Thyroid gland (tissue), 4 donors: Measurements from ENCODE around the gene KCNAB2. TPM values are rescaled to one million over a fixed set of nuclear protein-coding genes. Genes with fewer than 3 reads are reported as not detected.

ENCODE experiments used
- DNase-seq, 2 donors: peaks; one replicate each; pipeline ENCODE4 v3.0.0-alpha.2; 2019
- H3K27ac ChIP-seq, 3 donors: fragments of 200-600 bp; sonication (generic); 1 replicate in 2 of 3; 2 replicates in 1 of 3; pipeline ENCODE4 v1.5.1; 2016 to 2019; ENCODE audit warnings: mild to moderate bottlenecking in 1 of 3, moderate library complexity in 1 of 3
- H3K27me3 ChIP-seq: fragments of 200-600 bp; sonication (generic); one replicate; pipeline ENCODE4 v1.5.1; 2019
- H3K36me3 ChIP-seq, 2 donors: fragments of 200-600 bp; sonication (generic); one replicate each; pipeline ENCODE4 v1.5.1; 2016 to 2019
- H3K4me1 ChIP-seq, 2 donors: fragments of 200-600 bp; sonication (generic); one replicate each; pipeline ENCODE4 v1.5.1; 2017 to 2019
- H3K4me3 ChIP-seq, 3 donors: fragments of 200-600 bp; sonication (generic); replicated peaks in 1 of 3; 1 replicate in 2 of 3; 2 replicates in 1 of 3; pipeline ENCODE4 v1.5.1; 2016; ENCODE audit warnings: mild to moderate bottlenecking in 1 of 3
- H3K9me3 ChIP-seq: fragments of 200-600 bp; sonication (generic); one replicate; pipeline ENCODE4 v1.5.1; 2017
- POLR2A ChIP-seq, 2 donors: fragments of 450-650 bp; IDR thresholded peaks; one replicate each; pipeline ENCODE4 v1.6.1; 2017; ENCODE audit warnings: antibody characterized with exemption in 2 of 2, mild to moderate bottlenecking in 2 of 2, moderate library complexity in 1 of 2
- WGBS, 2 donors: methylation state at CpG; one replicate each; pipeline ENCODE4 v1.1.5; 2017; 5-methylcytosine and 5-hydroxymethylcytosine counted together
- intact Hi-C: fragments of 100-400 bp; cut with DNase I; formaldehyde crosslinking; loops from one replicate; pipeline ENCODE4 v1.15.1; 2023
- total RNA-seq, 4 donors: library from RNA; depleted of rRNA; stranded (reverse); fragments of >200 nt; gene quantifications; one replicate each; pipeline ENCODE4 v1.2.3, GENCODE V29; 2016
- TF ChIP-seq, protein P1 (sequence below), 6 experiments: fragments of 200-600 bp in 3 of 6; fragments of 450-650 bp in 3 of 6; sonication (generic) in 3 of 6; IDR thresholded peaks; one replicate each; pipeline ENCODE4 v1.5.1; 2016 to 2019; ENCODE audit warnings: antibody characterized with exemption in 6 of 6, mild to moderate bottlenecking in 2 of 6, inconsistent platforms in 1 of 6, moderate library complexity in 1 of 6

The KCNAB2 gene
- total RNA-seq, 4 donors from 2014 or later, result 3.1 to 7.3 (median 6.1) TPM

DNA sequence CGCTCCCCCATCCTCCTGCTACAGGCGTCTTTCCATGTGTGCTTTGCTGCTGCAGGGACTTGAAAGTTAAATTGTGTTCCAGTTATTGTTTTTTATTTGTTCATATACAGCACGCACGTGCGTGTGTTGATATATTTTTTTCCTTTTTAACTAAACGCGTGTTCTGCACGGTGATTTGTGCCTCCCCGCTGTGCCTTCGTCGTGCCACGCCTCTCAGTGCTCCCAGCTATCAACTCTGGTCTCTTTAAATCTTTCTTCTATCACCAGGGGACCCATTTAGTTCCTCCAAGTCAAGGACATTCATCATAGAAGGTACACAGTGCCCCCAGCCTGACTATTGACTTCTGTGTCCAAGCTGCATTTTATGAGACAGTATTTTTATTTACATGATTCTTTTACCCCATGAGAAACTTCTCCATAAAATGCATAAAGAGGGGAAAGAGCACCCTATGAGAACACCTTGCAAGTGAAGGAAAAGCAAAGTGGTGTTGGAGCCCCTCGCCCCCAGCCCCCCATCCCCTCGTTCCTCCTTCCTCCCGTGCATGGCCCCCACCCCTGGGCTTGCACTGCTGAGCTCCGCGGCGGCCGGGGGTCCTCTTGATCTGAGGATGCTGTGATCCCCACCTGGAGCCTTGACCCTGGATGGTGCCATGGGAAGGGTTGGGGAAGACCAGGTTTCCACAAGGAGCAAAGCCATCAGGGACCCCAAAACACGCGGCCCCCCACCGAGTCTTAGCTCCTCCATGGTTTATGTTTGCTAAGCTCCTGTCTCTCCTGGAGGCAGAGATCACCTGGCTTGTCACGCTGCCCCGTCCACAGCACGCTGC is 45.5 kb downstream of the KCNAB2 start:
- Histone ChIP-seq H3K9me3 (no peaks in the 10 kb centered on the region), H3K36me3 (no peaks in the 10 kb centered on the region), H3K4me1 (no peaks in the 10 kb centered on the region), H3K27me3 (no peaks in the 10 kb centered on the region), H3K27ac (no peak overlapping the region), H3K4me3 (no peak overlapping the region)
- intact Hi-C loops, result no loop called here
- no peak for DNase-seq
- 83% methylated on average over 25 of the region's 25 CpGs for WGBS, 2 donors
- TF ChIP-seq, protein P1, sequence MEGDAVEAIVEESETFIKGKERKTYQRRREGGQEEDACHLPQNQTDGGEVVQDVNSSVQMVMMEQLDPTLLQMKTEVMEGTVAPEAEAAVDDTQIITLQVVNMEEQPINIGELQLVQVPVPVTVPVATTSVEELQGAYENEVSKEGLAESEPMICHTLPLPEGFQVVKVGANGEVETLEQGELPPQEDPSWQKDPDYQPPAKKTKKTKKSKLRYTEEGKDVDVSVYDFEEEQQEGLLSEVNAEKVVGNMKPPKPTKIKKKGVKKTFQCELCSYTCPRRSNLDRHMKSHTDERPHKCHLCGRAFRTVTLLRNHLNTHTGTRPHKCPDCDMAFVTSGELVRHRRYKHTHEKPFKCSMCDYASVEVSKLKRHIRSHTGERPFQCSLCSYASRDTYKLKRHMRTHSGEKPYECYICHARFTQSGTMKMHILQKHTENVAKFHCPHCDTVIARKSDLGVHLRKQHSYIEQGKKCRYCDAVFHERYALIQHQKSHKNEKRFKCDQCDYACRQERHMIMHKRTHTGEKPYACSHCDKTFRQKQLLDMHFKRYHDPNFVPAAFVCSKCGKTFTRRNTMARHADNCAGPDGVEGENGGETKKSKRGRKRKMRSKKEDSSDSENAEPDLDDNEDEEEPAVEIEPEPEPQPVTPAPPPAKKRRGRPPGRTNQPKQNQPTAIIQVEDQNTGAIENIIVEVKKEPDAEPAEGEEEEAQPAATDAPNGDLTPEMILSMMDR (IDR thresholded peaks at IDR 0.05), result no peak
- TF ChIP-seq POLR2A (IDR thresholded peaks at IDR 0.05), result no peak

DNA sequence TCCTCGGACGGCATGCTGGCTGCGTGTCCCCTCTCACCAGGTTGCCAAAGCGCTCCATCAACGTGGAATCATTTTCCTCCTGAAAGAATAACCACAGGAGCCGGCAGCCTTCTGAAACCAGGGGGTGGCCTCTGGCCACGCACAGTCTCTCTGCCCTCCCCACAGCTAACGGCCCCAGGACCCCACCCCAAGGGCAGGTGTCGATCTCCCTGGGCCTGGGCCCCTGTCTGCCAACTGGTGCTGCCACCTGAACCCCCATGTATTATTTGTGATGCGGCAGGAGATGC is 46.1 kb downstream of the KCNAB2 start:
- Histone ChIP-seq H3K4me3 (no peak overlapping the region), H3K36me3 (no peaks in the 10 kb centered on the region), H3K27me3 (no peaks in the 10 kb centered on the region), H3K9me3 (no peaks in the 10 kb centered on the region), H3K27ac (no peak overlapping the region), H3K4me1 (no peaks in the 10 kb centered on the region)
- DNase-seq, result no peak
- TF ChIP-seq, protein P1 (IDR thresholded peaks at IDR 0.05), result no peak
- no peak for TF ChIP-seq POLR2A (IDR thresholded peaks at IDR 0.05)
- intact Hi-C loops, result no loop called here
- WGBS, 2 donors, result 77 to 80% methylated on average over 8 to 10 of the region's 10 CpGs

DNA sequence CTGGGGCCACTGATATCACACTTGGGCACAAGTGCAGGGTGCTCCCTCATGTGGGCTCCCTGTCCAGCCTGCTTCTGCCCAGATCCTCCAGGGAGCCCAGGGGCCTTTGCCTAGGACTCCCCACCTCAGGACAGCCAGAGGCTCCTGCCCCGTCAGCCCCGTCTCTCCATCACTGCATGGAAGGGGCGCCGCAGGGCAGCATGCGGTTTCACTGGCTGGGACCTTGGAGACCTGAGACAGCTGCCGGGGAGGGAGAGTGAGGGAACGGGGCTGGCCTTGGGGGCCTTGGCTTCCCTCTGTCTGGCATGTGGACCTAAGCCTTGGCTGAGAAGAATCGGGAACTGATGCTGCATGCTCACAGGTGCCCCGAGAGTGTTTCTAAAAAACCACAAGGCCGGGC is 46.5 kb downstream of the KCNAB2 start:
- H3K4me1 ChIP-seq, result no peaks in the 10 kb centered on the region
- H3K27me3 ChIP-seq, result no peaks in the 10 kb centered on the region
- no peak for DNase-seq
- no peak overlapping the region for H3K27ac ChIP-seq
- TF ChIP-seq, protein P1 (IDR thresholded peaks at IDR 0.05), result no peak
- TF ChIP-seq POLR2A (IDR thresholded peaks at IDR 0.05), result no peak
- intact Hi-C loops, result no loop called here
- WGBS, 2 donors, result 78% methylated on average over 3 of the region's 10 CpGs; no CpG with 5 or more reads in 1 of the 2 donors
- no peaks in the 10 kb centered on the region for H3K9me3 ChIP-seq
- no peak overlapping the region for H3K4me3 ChIP-seq
- H3K36me3 ChIP-seq, result no peaks in the 10 kb centered on the region

DNA sequence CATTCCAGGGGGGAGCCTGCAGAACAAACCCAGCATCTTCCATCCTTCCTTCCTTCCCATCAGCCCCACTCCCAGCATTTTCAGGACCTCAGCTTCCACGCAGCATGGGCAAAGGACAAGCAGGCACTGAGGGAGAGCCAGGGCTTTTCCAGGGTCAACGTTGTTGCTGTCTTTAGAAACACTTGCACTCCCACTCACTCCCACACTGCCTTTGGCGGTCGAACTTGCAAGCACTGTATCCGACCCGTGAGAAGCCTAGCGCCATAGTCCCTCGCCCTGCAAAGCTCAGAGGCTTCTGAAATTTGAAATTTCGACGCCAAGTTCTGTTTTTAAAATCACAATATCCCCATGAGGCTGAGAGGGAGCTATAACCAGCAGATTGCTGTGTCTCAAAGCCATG is 47.4 kb downstream of the KCNAB2 start:
- no peaks in the 10 kb centered on the region for H3K27me3 ChIP-seq
- H3K27ac ChIP-seq, result no peak overlapping the region
- 69 to 72% methylated on average over 10 of the region's 10 CpGs for WGBS, 2 donors
- no peak for TF ChIP-seq POLR2A (IDR thresholded peaks at IDR 0.05)
- TF ChIP-seq, protein P1 (IDR thresholded peaks at IDR 0.05), result no peak
- no peaks in the 10 kb centered on the region for H3K4me1 ChIP-seq
- no peak for DNase-seq
- H3K36me3 ChIP-seq, result no peaks in the 10 kb centered on the region
- intact Hi-C loops, result no loop called here
- no peaks in the 10 kb centered on the region for H3K9me3 ChIP-seq
- no peak overlapping the region for H3K4me3 ChIP-seq

DNA sequence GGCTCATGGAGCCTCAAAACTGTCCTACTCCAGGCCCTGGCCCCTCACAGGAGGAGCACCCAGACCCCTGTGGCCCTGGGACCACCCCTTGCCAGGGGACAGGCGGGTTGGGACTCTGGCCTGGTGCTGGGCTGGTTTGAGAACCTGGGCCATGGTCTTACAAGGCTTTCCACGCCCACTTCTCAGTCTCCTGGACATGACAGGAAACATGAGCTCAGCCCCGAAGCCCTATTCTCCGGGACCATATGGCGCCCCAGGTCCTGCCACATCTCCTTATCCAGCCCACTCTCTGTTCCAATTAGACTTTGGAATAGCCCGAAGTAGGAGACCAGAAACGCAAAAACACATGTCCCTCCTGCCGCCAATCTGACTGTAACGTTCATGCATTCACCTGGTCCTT is 47.9 kb downstream of the KCNAB2 start:
- no peaks in the 10 kb centered on the region for H3K9me3 ChIP-seq
- WGBS, 2 donors, result 88 to 94% methylated on average over 8 to 9 of the region's 9 CpGs
- H3K4me3 ChIP-seq, result no peak overlapping the region
- no peaks in the 10 kb centered on the region for H3K27me3 ChIP-seq
- no peaks in the 10 kb centered on the region for H3K4me1 ChIP-seq
- TF ChIP-seq POLR2A (IDR thresholded peaks at IDR 0.05), result no peak
- TF ChIP-seq, protein P1 (IDR thresholded peaks at IDR 0.05), result no peak
- H3K36me3 ChIP-seq, result no peaks in the 10 kb centered on the region
- DNase-seq, result no peak
- intact Hi-C loops, result no loop called here
- H3K27ac ChIP-seq, result no peak overlapping the region
